Jurkat, Clone E6-1 (cell line): Measurements from ENCODE around the gene FLNB.
"Not testable (repeated sequence)": the region's sequence is repeated elsewhere in the genome, so short reads cannot be mapped to it uniquely, and the experiment has no call there.

Experiments
- DNase-seq: peaks from one replicate; pipeline ENCODE4 v3.0.0-alpha.2; 2011; ENCODE audit warnings: low read depth, low spot score
- H3K4me3 ChIP-seq: 2 replicates; pipeline ENCODE4 v1.5.1; 2011; ENCODE audit warnings: mild to moderate bottlenecking, low read length, control low read depth, moderate library complexity

FLNB gene

GRCh38 chr3:58183221-58183620 is 175.0 kb downstream of the FLNB start:
- DNase-seq: no peak
- H3K4me3 ChIP-seq: no peak overlapping the region

- DNase-seq: no peak
These were observed 175.7 kb downstream of the FLNB start for GRCh38 chr3:58183891-58184290.

GRCh38 chr3:58184309-58184981 is 176.2 kb downstream of the FLNB start:
- no peak for DNase-seq
- H3K4me3 ChIP-seq: no peak overlapping the region

More at GRCh38 chr3:58183891-58184290, 175.7 kb downstream of the FLNB start:
- no peak overlapping the region for H3K4me3 ChIP-seq

- H3K4me3 ChIP-seq: no peak overlapping the region
- DNase-seq: no peak
These were observed 176.7 kb downstream of the FLNB start for GRCh38 chr3:58184982-58185360.

GRCh38 chr3:58188173-58188564 is 179.9 kb downstream of the FLNB start:
- DNase-seq: no peak
- H3K4me3 ChIP-seq: no peak overlapping the region

- H3K4me3 ChIP-seq: no peak overlapping the region
- no peak for DNase-seq
These were observed 180.8 kb downstream of the FLNB start for GRCh38 chr3:58188921-58189451.

GRCh38 chr3:58189691-58190090 is 181.5 kb downstream of the FLNB start:
- DNase-seq: no peak
- no peak overlapping the region for H3K4me3 ChIP-seq

- no peak for DNase-seq
These were observed 182.1 kb downstream of the FLNB start for GRCh38 chr3:58190291-58190690.

GRCh38 chr3:58190882-58191281 is 182.7 kb downstream of the FLNB start:
- H3K4me3 ChIP-seq: no peak overlapping the region
- no peak for DNase-seq

More at GRCh38 chr3:58190291-58190690, 182.1 kb downstream of the FLNB start:
- no peak overlapping the region for H3K4me3 ChIP-seq

- H3K4me3 ChIP-seq: no peak overlapping the region
- DNase-seq: no peak
These were observed 183.3 kb downstream of the FLNB start for GRCh38 chr3:58191361-58191991.

GRCh38 chr3:58192069-58192468 is 183.8 kb downstream of the FLNB start:
- no peak overlapping the region for H3K4me3 ChIP-seq
- DNase-seq: no peak

- H3K4me3 ChIP-seq: no peak overlapping the region
- DNase-seq: no peak
These were observed 185.6 kb downstream of the FLNB start for GRCh38 chr3:58193682-58194407.

- no peak overlapping the region for H3K4me3 ChIP-seq
- DNase-seq: no peak
These were observed 189.4 kb downstream of the FLNB start for GRCh38 chr3:58197588-58197987.

- no peak overlapping the region for H3K4me3 ChIP-seq
- DNase-seq: no peak
These were observed 190.1 kb downstream of the FLNB start for GRCh38 chr3:58198362-58198761.

- no peak overlapping the region for H3K4me3 ChIP-seq
- no peak for DNase-seq
These were observed 190.6 kb downstream of the FLNB start for GRCh38 chr3:58198804-58199203.

GRCh38 chr3:58200121-58200709 is 192.0 kb downstream of the FLNB start:
- no peak for DNase-seq
- H3K4me3 ChIP-seq: no peak overlapping the region

GRCh38 chr3:58200846-58201355 is 192.7 kb downstream of the FLNB start:
- no peak overlapping the region for H3K4me3 ChIP-seq
- DNase-seq: no peak

GRCh38 chr3:58201451-58201850 is 193.2 kb downstream of the FLNB start:
- H3K4me3 ChIP-seq: not testable (repeated sequence)

GRCh38 chr3:58202917-58203360 is 194.7 kb downstream of the FLNB start:
- no peak overlapping the region for H3K4me3 ChIP-seq
- DNase-seq: no peak

More at GRCh38 chr3:58201451-58201850, 193.2 kb downstream of the FLNB start:
- not testable (repeated sequence) for DNase-seq
